ENCODE data around the gene C2CD2.

The C2CD2 gene

GRCh38 chr21:41932576-41933312 is 21.1 kb downstream of the C2CD2 start:
- DNase-seq (ENCODE audit: low read depth in 2 of 2): no peak

- DNase-seq (ENCODE audit: low read depth in 2 of 2): no peak
These were observed 21.6 kb downstream of the C2CD2 start for GRCh38 chr21:41932191-41932575.

GRCh38 chr21:41931041-41931451 is 22.8 kb downstream of the C2CD2 start:
- DNase-seq (ENCODE audit: low read depth in 2 of 2): no peak

- DNase-seq (ENCODE audit: low read depth in 2 of 2): no peak
These were observed 24.6 kb downstream of the C2CD2 start for GRCh38 chr21:41929248-41929647.

- DNase-seq (ENCODE audit: low read depth in 2 of 2): no peak
These were observed 25.1 kb downstream of the C2CD2 start for GRCh38 chr21:41928621-41929220.

- DNase-seq (ENCODE audit: low read depth in 2 of 2): no peak
These were observed 25.9 kb downstream of the C2CD2 start for GRCh38 chr21:41927727-41928409.

GRCh38 chr21:41926807-41927171 is 27.0 kb downstream of the C2CD2 start:
- DNase-seq (ENCODE audit: low read depth in 2 of 2): no peak

- no peak for DNase-seq (ENCODE audit: low read depth in 2 of 2)
These were observed 27.6 kb downstream of the C2CD2 start for GRCh38 chr21:41926117-41926806.

- no peak for DNase-seq (ENCODE audit: low read depth in 2 of 2)
These were observed 28.1 kb downstream of the C2CD2 start for GRCh38 chr21:41925767-41926116.

- no peak for DNase-seq (ENCODE audit: low read depth in 2 of 2)
These were observed 29.5 kb downstream of the C2CD2 start for GRCh38 chr21:41924368-41924754.

GRCh38 chr21:41923631-41924367 is 30.0 kb downstream of the C2CD2 start:
- no peak for DNase-seq (ENCODE audit: low read depth in 2 of 2)

- DNase-seq (ENCODE audit: low read depth in 2 of 2): no peak
These were observed 30.6 kb downstream of the C2CD2 start for GRCh38 chr21:41923186-41923585.

GRCh38 chr21:41921021-41921420 is 32.8 kb downstream of the C2CD2 start:
- no peak for DNase-seq (ENCODE audit: low read depth in 2 of 2)

GRCh38 chr21:41920476-41920875 is 33.3 kb downstream of the C2CD2 start:
- DNase-seq (ENCODE audit: low read depth in 2 of 2): no peak

GRCh38 chr21:41919666-41920398 is 34.0 kb downstream of the C2CD2 start:
- DNase-seq (ENCODE audit: low read depth in 2 of 2): no peak

GRCh38 chr21:41918561-41919358 is 35.1 kb downstream of the C2CD2 start:
- no peak for DNase-seq (ENCODE audit: low read depth in 2 of 2)

- no peak for DNase-seq (ENCODE audit: low read depth in 2 of 2)
These were observed 36.3 kb downstream of the C2CD2 start for GRCh38 chr21:41917531-41917930.

- no peak for DNase-seq (ENCODE audit: low read depth in 2 of 2)
These were observed 36.9 kb downstream of the C2CD2 start for GRCh38 chr21:41916888-41917433.

GRCh38 chr21:41914965-41915364 is 38.9 kb downstream of the C2CD2 start:
- DNase-seq (ENCODE audit: low read depth in 2 of 2): no peak

- no peak for DNase-seq (ENCODE audit: low read depth in 2 of 2)
These were observed 39.5 kb downstream of the C2CD2 start for GRCh38 chr21:41914358-41914757.
